WI38 (cell line): Measurements from ENCODE around the gene PFDN2.

Source experiments
- H3K4me3 ChIP-seq: 2 replicates; pipeline ENCODE4 v1.5.1; 2011; ENCODE audit warnings: low read depth, mild to moderate bottlenecking, control low read depth, low read length
- CTCF ChIP-seq: IDR thresholded peaks from 2 replicates; pipeline ENCODE4 v1.5.1; 2012; ENCODE audit warnings: low read depth, mild to moderate bottlenecking, control low read depth, low read length

The PFDN2 gene

DNA sequence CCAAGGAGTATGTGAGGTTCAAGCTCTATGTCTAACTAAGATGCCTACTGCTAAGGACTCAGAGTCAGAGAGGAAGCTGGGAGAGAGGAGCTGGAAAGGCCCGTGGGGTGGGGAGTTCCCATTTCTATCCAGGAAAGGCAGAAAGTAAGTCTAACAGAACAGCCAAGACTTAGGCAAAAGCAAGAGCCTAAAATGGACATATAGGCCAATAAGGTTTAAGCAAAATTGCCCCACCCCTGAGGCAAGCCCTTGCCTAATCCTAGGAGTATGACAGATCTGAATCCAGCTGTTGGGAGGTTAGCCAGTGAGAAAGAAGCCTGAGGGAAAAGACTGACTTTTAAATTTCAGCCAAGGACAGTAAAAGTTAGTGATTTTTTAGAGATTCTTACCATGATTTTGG lies 21.3 kb downstream of the PFDN2 start:
- H3K4me3 ChIP-seq, result no peak overlapping the region
- TF ChIP-seq CTCF, result no peak

GRCh38 chr1:161096015-161096414 lies 21.8 kb downstream of the PFDN2 start:
- H3K4me3 ChIP-seq, result no peak overlapping the region
- TF ChIP-seq CTCF, result no peak

GRCh38 chr1:161095230-161095629 lies 22.6 kb downstream of the PFDN2 start:
- H3K4me3 ChIP-seq, result no peak overlapping the region
- TF ChIP-seq CTCF, result no peak

DNA sequence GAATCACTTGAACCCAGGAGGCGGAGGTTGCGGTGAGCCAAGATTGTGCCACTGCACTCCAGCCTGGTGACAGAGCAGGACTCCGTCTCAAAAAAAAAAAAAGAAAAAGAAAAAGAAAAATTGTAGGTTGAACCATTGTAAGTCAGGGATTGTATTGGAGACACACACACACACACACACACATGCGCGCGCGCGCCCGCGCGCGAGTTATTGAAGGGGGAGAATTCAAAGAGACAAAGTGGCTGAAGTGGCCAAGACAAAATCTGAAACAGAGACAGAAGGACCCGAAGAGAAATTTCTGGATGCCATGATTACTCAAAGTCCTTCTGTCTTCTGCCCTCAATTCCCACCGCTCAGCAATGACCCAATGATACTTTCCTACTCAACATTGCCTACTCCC lies 23.4 kb downstream of the PFDN2 start:
- TF ChIP-seq CTCF, result no peak
- no peak overlapping the region for H3K4me3 ChIP-seq

DNA sequence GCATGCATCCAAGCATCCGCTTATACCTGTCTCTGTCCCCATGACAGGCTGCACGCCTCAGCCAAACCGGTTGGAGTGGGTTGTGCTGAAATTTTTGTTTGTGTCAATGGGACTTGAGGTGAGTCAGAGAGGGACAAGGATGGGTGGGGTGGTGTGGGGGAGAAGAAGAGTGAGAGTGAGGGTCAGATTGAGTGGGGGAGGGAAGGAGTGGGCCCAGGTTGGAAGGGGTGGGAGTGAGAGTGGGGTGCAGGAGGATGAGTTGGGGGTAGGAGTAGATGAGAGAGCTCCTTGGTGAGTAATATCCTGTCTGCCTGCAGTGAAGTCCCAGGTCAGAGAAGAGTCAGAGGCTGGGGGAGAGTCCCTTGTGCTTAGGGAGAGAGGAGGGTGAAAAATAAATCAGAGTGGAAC lies 25.2 kb downstream of the PFDN2 start:
- TF ChIP-seq CTCF, result no peak

DNA sequence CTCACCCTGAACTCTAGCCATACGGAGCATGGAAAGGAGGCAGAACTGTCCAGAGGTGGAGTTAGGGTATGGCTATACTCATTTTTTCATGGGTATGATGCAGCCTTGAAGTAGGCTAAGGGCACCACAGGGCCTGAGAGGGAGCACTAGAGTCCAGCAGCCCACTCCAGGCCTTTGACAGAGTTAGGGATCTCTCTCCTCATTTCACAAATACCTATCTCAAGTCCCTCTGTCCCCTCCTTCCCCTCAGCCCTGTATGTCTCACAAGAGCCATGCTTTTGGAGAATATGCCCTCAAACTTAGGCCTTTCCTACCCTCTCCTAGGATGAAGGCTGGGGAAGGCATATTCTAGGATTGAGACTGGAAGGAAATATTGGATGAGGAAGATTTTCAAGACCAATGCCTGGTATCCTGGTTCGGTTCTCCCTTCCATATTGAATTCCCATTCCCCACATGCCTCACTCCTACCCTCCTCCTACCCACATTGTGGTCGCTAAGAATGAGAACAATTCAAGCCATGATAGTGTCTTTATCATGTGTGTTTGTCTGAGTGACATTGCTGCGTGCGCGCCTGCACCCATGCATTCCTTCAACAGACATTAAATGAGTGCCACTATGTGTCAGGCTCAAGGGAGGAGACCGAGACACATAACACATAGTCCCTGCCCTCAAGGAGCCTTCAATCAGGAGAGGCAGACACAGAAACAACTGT lies 25.9 kb downstream of the PFDN2 start:
- H3K4me3 ChIP-seq, result no peak overlapping the region
- TF ChIP-seq CTCF, result no peak

More for the DNA sequence above, 25.2 kb downstream of the PFDN2 start:
- no peak overlapping the region for H3K4me3 ChIP-seq

DNA sequence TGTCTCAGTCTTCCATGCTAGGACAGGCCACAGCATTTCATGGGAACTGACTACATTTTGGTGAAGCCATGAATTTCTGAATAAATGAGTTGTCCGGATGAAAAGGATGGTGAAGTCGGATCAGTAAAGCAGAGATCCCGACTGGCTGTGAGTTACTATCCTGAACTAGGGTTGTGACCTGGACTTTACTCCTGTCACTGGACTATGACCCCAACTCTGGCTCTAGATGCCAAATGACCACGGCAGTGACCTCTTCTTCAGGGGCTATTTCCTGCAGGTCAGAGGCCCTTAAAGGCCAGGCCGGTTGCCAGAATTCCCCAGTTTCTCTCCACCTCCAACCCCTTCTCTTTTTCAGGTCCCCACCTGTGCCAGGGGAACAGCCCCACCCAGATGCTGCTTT lies 26.7 kb downstream of the PFDN2 start:
- H3K4me3 ChIP-seq, result no peak overlapping the region
- no peak for TF ChIP-seq CTCF
